ENCODE data around the gene RIOK2. TPM values are rescaled to one million over a fixed set of nuclear protein-coding genes. Genes with fewer than 3 reads are reported as not detected.
A peak's percentile ranks its signal among the peaks of the same experiment; 100 is the strongest.
"Not testable (repeated sequence)": the region's sequence is repeated elsewhere in the genome, so short reads cannot be mapped to it uniquely, and the experiment has no call there.

RIOK2 gene
- total RNA-seq, 2 donors from 2014 or later: 16.8 to 22.8 TPM

GRCh38 chr5:97179457-97179856 lies 3.6 kb downstream of the RIOK2 start:
- ATAC-seq; DNase-seq; intact Hi-C loops (cut with DNase I, micrococcal nuclease): not testable (repeated sequence)

GRCh38 chr5:97172227-97172626 lies 10.8 kb downstream of the RIOK2 start:
- DNase-seq: no peak
- intact Hi-C loops (cut with DNase I, micrococcal nuclease): no loop called here
- no peak for ATAC-seq

GRCh38 chr5:97171703-97172102 lies 11.3 kb downstream of the RIOK2 start:
- intact Hi-C loops (cut with DNase I, micrococcal nuclease): no loop called here
- ATAC-seq: peak; percentile 56
- no peak for DNase-seq

GRCh38 chr5:97167435-97167834 lies 15.6 kb downstream of the RIOK2 start:
- no peak for DNase-seq
- intact Hi-C loops (cut with DNase I, micrococcal nuclease): loop anchor here in 1 of 2 donors (10.0 kb wide), 2 partner anchors 163 to 413 kb away; no protein-coding TSS in a partner anchor
- ATAC-seq: no peak

GRCh38 chr5:97165726-97166125 lies 17.3 kb downstream of the RIOK2 start:
- DNase-seq (peak; percentile 57 to 73), ATAC-seq (peak; percentile 90)
- intact Hi-C loops (cut with DNase I, micrococcal nuclease): loop anchor here in 1 of 2 donors (10.0 kb wide), 2 partner anchors 161 to 411 kb away; no protein-coding TSS in a partner anchor

- DNase-seq (no peak), ATAC-seq (peak; percentile 75)
- intact Hi-C loops (cut with DNase I, micrococcal nuclease): loop anchor here in 1 of 2 donors (5.0 to 10.0 kb wide), 4 partner anchors 160 to 553 kb away; no protein-coding TSS in a partner anchor
These were observed 18.2 kb downstream of the RIOK2 start for GRCh38 chr5:97164846-97165245.

GRCh38 chr5:97163790-97164285 lies 19.2 kb downstream of the RIOK2 start:
- intact Hi-C loops (cut with DNase I, micrococcal nuclease): loop anchor here in 1 of 2 donors (5.0 to 10.0 kb wide), 4 partner anchors 159 to 552 kb away; no protein-coding TSS in a partner anchor
- ATAC-seq: no peak

GRCh38 chr5:97163360-97163764 lies 19.7 kb downstream of the RIOK2 start:
- intact Hi-C loops (cut with DNase I, micrococcal nuclease): loop anchor here in 1 of 2 donors (5.0 to 10.0 kb wide), 4 partner anchors 159 to 551 kb away; no protein-coding TSS in a partner anchor
- DNase-seq (no peak), ATAC-seq (no peak)

More at GRCh38 chr5:97163790-97164285, 19.2 kb downstream of the RIOK2 start:
- DNase-seq: no peak

- ATAC-seq: peak; percentile 42
- intact Hi-C loops (cut with DNase I, micrococcal nuclease): loop anchor here in 1 of 2 donors (5.0 to 10.0 kb wide), 4 partner anchors 157 to 550 kb away; no protein-coding TSS in a partner anchor
- DNase-seq: peak in 1 of 2 donors; percentile 58
These were observed 21.0 kb downstream of the RIOK2 start for GRCh38 chr5:97162045-97162444.

- no peak for ATAC-seq
- no peak for DNase-seq
- intact Hi-C loops (cut with DNase I, micrococcal nuclease): no loop called here
These were observed 25.4 kb downstream of the RIOK2 start for GRCh38 chr5:97157689-97158088.

- intact Hi-C loops (cut with DNase I, micrococcal nuclease): no loop called here
- ATAC-seq (no peak), DNase-seq (no peak)
These were observed 31.7 kb downstream of the RIOK2 start for GRCh38 chr5:97151370-97151769.

GRCh38 chr5:97150401-97150800 lies 32.6 kb downstream of the RIOK2 start:
- ATAC-seq (no peak), DNase-seq (no peak)
- intact Hi-C loops (cut with DNase I, micrococcal nuclease): no loop called here

- intact Hi-C loops (cut with DNase I, micrococcal nuclease): no loop called here
These were observed 33.3 kb downstream of the RIOK2 start for GRCh38 chr5:97149709-97150108.

GRCh38 chr5:97148288-97148687 lies 34.8 kb downstream of the RIOK2 start:
- no peak for DNase-seq
- ATAC-seq: no peak
- intact Hi-C loops (cut with DNase I, micrococcal nuclease): no loop called here

More at GRCh38 chr5:97149709-97150108, 33.3 kb downstream of the RIOK2 start:
- ATAC-seq (no peak), DNase-seq (no peak)

- ATAC-seq (no peak), DNase-seq (no peak)
- intact Hi-C loops (cut with DNase I, micrococcal nuclease): no loop called here
These were observed 39.3 kb downstream of the RIOK2 start for GRCh38 chr5:97143704-97144103.

- peak; percentile 88 for ATAC-seq
These were observed 40.4 kb downstream of the RIOK2 start, which contains the start of gene LIX1 for GRCh38 chr5:97142521-97143254. TSS of gene LIX1 (minus strand) at chr5:97142611. CDS start at chr5:97142576, 35 bp downstream.

GRCh38 chr5:97141539-97141938 lies 41.5 kb downstream of the RIOK2 start:
- intact Hi-C loops (cut with DNase I, micrococcal nuclease): no loop called here
- DNase-seq (no peak), ATAC-seq (no peak)

More at GRCh38 chr5:97142521-97143254, 40.4 kb downstream of the RIOK2 start, which contains the start of gene LIX1:
- intact Hi-C loops (cut with DNase I, micrococcal nuclease): no loop called here
- peak in 1 of 2 donors; percentile 31 for DNase-seq

- intact Hi-C loops (cut with DNase I, micrococcal nuclease): no loop called here
- DNase-seq (no peak), ATAC-seq (no peak)
These were observed 42.0 kb downstream of the RIOK2 start for GRCh38 chr5:97141031-97141430.

- ATAC-seq: peak; percentile 58
- intact Hi-C loops (cut with DNase I, micrococcal nuclease); DNase-seq: not testable (repeated sequence)
These were observed 42.8 kb downstream of the RIOK2 start for GRCh38 chr5:97140250-97140649.

GRCh38 chr5:97136475-97136874 lies 46.6 kb downstream of the RIOK2 start:
- intact Hi-C loops (cut with DNase I, micrococcal nuclease): no loop called here
- ATAC-seq: peak; percentile 69
- no peak for DNase-seq

All from left colon (tissue), 2 donors.